Activated CD4-positive, alpha-beta T cell treated with anti-CD3 and anti-CD28 coated beads, Interleukin-2, Interleukin-6, amounts not matched to agents 100 ng/mL and 50 ng/mL, durations not matched to agents 16 hours and 8 hours (primary cell): ENCODE data around the gene RNF19B.
"Not testable (repeated sequence)": the region's sequence is repeated elsewhere in the genome, so short reads cannot be mapped to it uniquely, and the experiment has no call there.

Experiments
- DNase-seq: peaks from one replicate; pipeline ENCODE4 v3.0.0-alpha.2; 2020

Gene RNF19B

DNA sequence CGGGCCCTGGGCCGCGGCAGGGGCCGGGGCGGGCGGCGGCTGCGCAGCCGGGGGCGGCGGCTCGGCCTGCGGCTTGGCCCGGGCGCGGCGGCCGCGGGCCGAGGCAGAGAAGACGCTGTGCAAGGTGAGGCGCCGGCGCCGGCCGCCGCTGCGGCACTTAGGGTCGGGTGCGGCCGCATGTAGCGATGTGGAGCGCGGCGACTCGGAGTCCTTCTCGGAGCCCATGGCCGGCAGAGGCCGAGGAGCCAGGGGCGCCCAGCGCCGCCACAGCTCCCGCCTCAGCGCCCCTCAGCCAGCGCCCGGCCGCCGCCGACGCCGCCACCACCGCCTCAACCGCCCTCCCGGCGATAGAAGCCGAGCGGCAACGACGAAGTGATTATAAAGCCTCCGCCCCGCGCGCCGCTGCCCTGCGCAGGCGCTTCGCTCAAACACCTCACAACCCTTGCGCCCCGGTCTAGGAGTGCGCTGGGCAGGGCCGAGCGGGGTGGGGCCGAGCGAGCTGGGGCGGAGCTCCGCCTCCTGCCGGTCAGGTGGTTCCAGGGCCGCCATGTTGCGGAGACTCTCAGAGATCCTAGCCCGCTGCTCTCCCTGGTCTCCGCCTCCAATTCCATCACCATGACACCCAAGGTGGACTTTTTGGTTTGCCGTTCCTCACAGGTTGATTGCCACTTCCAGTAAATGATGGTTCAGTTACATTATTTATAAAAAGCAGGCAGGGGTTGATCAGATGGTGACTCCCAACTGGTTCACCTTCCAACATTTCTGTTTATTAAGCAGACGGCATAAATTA is at the start of gene RNF19B:
TSS of gene RNF19B (minus strand) at position 349 of the 790 bp plus-strand sequence. CDS start at position 225, 124 bp downstream.
- peak; percentile 97 for DNase-seq

DNA sequence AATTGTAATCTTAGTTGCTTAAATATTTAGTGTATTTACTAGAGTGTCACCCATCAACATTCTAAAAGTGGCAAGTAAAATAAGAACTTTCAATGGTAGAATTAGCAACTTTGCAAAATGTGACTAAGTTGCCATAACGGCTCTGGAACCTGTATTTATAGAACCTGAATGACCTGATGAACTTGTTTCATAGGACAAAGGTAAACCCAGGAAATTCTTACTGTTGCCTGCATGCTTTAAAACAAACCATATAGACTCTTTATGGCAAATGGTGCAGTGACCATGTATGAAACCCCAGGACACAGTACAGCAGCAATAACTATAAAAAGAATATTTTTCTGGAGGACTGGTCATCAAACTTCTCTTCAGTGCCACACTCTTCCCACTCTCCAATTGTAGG is 49.2 kb upstream of the RNF19B start:
- no peak for DNase-seq

GRCh38 chr1:33012165-33012564 is 47.6 kb upstream of the RNF19B start:
- DNase-seq: no peak

DNA sequence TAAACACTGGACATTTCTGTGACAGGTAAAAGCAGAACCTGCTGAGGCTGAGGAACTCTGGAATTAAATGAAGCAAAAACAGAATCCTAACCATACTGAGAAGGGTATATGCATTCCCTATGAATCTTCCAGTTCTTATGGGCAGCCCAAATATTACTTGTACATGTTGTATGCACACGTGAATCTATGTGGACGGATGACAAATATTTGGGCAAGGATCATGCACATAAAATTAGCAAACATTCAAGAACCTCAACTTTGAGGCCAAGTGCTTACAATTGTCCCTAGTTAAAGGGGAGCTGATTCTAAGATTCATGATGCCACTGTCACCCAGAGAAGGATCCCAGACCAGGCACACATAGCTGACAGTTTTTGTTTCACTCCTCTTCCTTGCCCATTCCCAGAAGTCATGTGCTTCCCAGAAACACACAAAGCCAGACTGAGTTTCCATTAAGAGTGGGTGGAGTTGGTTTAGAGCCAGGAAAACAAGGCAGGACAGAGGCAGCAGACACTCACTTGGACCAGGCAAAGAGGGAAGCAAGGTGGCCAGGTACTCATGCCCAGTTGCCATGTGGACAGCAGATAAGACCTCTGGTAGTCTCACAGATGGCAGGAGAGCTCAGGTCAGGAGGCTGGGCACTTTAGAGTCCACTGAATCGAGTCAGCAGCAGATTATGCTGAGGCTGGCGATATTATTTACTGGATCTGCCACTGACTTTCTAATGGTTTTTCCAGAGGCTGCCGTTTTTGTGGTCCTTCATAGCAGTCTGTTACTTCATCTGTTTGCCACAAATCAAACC is 46.5 kb upstream of the RNF19B start:
- DNase-seq: no peak

- DNase-seq: no peak
Observed at GRCh38 chr1:33009561-33009960, 45.0 kb upstream of the RNF19B start.

- no peak for DNase-seq
Observed at GRCh38 chr1:33008051-33008914, 43.7 kb upstream of the RNF19B start.

DNA sequence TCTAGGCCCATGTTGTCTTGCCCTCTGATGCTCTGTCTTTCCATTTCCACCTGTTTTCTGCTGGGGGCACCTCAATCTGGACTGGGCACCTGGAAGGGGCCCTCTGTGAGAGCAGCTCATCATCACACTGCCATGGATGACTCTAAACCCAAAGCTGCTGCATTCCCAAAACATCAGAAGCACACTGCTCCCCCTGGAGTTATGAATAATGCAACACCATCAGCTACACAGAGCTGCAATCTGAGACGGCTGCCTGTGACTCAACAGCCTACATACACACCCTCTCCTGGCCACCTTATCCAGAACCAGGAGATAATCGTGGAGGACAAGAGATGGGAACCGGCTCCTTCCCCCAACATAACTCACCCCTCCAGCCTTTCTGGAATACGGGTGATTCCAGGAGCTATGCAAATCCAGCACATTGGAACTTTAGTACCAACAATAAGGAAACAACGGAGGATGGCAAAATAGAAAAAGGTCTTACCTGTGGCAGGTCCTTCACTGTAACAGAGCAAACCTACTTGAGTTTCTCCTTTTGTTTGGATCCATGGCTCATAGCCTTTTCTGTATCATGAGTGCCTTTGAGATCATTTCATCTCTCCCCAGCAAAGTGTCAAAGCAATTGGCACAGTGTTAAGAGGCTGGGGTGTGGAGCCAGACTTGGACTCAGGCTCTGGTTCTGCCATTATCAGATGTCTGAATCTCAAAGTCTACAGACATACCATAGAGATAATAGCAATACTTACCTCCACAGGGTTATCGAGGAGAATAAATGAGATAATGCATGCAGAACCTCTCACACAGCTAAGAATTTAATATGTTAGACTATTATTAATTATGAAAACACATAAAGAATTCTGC is 42.8 kb upstream of the RNF19B start:
- DNase-seq: no peak

GRCh38 chr1:33005838-33006421 is 41.3 kb upstream of the RNF19B start:
- DNase-seq: no peak

DNA sequence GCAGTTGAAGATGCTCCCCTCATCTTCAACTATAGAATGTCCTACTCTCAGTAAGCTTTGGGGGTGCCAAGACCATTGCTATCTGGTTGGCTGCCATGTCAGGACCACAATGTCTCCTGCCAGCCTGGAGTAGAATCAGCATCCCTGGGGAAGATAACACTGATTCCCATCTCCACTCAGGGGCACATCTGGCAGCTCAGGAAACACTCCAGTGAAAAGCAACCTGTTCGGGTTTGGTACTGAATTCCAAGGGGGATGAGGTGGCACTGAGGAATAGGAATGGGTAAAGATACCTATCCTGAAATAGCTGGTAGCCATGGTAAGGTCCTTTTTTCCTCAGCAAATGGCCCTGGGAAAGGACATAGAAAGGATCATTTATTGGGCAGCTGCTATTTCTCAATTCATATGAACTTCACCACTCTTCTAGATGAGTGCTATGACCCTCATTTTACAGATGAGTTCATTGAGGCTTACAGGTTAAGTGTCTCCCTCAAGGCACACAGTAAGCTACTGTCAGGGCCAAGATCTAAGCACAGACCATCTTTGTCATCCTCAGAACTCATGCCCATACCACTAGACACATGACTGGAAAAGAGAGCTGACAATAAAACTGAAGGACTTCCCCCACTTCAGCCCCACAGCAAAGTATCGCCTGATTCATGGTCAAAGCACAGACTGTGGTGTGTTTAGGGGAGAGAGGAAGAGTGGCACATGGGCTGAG is 40.7 kb upstream of the RNF19B start:
- DNase-seq: no peak

DNA sequence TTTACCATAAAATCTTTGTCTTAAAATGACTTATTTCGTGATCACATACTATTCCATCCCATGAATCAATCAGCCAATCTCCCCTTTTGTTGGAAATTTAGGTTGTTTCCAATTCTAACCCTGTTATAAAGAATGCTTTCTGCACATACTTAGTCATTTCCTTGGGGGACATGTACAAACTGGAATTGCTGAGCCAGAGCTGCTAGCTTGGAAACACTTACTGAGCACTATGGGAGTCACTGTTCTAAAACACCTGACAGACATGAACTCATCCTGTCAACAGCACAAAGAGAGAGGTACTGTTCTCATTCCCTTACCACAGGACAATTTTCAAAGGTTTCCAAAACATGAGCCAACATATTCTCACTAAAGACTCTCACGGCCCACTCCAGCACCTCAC is 40.0 kb upstream of the RNF19B start:
- DNase-seq: no peak

DNA sequence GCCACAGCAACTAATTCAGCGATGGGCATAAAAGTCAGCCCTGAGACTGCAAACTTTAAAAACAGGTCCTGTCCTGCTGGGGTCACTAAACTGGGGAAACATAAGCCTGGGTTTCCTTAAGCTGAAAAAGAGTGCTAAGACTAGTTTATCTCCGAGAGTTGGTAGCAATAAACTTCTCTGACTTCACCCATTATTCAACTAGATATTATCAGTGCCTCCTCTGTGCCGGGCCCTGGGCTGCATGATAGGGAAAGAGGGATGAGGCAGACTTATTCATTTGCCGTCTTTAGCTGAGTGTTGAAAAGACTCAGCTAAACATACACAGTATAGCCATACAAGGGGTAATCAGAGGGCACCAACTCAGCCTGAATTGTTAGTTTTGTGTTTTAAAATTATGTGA is 39.0 kb upstream of the RNF19B start:
- no peak for DNase-seq

GRCh38 chr1:33002006-33002405 is 37.4 kb upstream of the RNF19B start:
- no peak for DNase-seq

GRCh38 chr1:33001282-33001681 is 36.7 kb upstream of the RNF19B start:
- no peak for DNase-seq

GRCh38 chr1:33000427-33001026 is 35.9 kb upstream of the RNF19B start:
- no peak for DNase-seq

GRCh38 chr1:32998997-32999396 is 34.4 kb upstream of the RNF19B start:
- no peak for DNase-seq

DNA sequence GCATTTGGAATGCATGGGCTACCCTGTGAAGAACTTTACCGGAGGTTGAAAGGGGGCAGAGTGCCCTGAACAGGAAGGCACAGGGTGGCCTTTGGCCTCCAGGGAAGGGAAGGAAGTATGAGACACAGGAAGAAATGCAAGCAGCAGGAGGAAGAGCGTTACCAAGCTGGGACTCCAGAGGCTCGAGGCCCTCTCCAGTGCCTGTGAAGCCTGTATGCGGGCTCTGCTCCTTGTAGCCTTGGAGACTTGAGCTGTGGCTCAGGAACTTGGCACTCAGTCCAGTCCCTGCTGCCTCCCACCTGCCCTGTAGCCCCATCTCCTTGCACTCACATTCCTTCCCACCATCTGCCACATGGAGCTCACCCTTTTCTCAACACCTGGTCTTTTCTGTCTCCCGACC is 33.5 kb upstream of the RNF19B start:
- no peak for DNase-seq

DNA sequence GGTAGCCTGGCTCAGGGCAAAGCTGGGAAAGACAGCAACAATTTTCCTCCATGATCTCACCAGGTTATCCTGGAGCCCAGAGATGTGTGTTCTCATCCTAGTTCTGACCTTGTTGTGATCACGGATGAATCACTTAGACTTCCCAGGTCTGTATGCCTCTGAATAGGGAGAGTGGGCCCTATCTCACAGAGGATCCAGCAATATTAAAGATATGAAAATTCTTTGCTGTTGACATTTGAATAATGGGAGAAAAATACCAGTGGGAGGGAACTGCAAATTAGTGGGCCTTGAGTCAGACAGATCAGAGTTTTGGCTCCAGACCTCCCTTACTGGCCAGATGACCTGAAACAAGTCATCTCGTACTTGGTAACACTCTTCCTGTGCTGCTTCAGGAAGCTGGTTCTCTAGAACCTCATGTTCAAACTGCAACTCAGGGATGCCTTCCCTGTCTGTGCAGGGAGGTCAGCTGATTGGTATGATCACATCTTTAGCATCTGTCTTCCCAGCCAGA is 32.8 kb upstream of the RNF19B start:
- DNase-seq: no peak

DNA sequence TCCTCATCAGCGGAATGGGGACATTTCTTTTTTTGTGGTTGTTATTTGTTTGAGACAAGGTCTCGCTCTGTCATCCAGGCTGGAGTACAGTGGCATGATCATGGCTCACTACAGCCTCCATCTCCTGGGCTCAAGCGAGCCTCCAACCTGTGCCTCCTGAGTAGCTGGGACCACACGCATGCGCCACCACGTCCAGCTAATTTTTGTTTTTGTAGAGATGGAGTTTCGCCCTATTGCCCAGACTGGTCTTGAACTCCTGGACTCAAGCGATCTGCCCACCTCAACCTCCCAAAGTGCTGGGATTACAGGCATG is 28.7 kb upstream of the RNF19B start:
- DNase-seq: not testable (repeated sequence)

GRCh38 chr1:32992489-32993323 is 28.1 kb upstream of the RNF19B start:
- DNase-seq: peak; percentile 85
